HL-60 (cell line): ENCODE results near the gene MAST2.

Experiments
- CTCF ChIP-seq: IDR thresholded peaks from one replicate; pipeline ENCODE4 v1.5.1; 2011; ENCODE audit warnings: low read length, control low read depth, inconsistent platforms; ENCODE audit not compliant: insufficient read depth
- POLR2AphosphoS5 ChIP-seq: IDR thresholded peaks from 2 replicates; pipeline ENCODE4 v1.6.1; 2012; ENCODE audit warnings: low read depth

- TF ChIP-seq CTCF = no peak
- TF ChIP-seq POLR2AphosphoS5 = no peak
Measured at GRCh38 chr1:46012236-46012635, 208.8 kb downstream of the MAST2 start.
